Body of pancreas (tissue), 4 donors: Measurements from ENCODE around the gene SLC2A10.

Source experiments
- CTCF ChIP-seq, 7 experiments: fragments of 450-650 bp in 4 of 7; fragments of 200-600 bp in 3 of 7; sonication (generic) in 3 of 7; IDR thresholded peaks; one replicate each; pipeline ENCODE4 v1.5.1; 2016 to 2019; ENCODE audit warnings: antibody characterized with exemption in 7 of 7
- POLR2A ChIP-seq, 3 donors: fragments of 450-650 bp; IDR thresholded peaks; one replicate each; pipeline ENCODE4 v1.6.1; 2016; ENCODE audit warnings: antibody characterized with exemption in 3 of 3, mild to moderate bottlenecking in 2 of 3

- TF ChIP-seq CTCF (IDR thresholded peaks at IDR 0.05) (no peak), POLR2A (IDR thresholded peaks at IDR 0.05) (no peak)
These were observed 37.4 kb upstream of the SLC2A10 start for GRCh38 chr20:46671866-46672542.
